Endothelial cell (in vitro differentiated cells): Measurements from ENCODE around the gene RAB5IF. TPM values are rescaled to one million over a fixed set of nuclear protein-coding genes. Genes with fewer than 3 reads are reported as not detected.

Source experiments
- DNase-seq: peaks from one replicate; pipeline ENCODE4 v3.0.0; 2021; ENCODE audit warnings: low spot score
- H3K27ac Mint-ChIP-seq: one replicate; pipeline ENCODE4 v1.8.0; 2021; ENCODE audit warnings: mixed read lengths, inconsistent platforms; ENCODE audit not compliant: unreplicated experiment
- H3K27me3 Mint-ChIP-seq: one replicate; pipeline ENCODE4 v1.8.0; 2021; ENCODE audit warnings: mild to moderate bottlenecking, moderate library complexity, mixed read lengths, inconsistent platforms; ENCODE audit not compliant: unreplicated experiment
- H3K36me3 Mint-ChIP-seq: one replicate; pipeline ENCODE4 v1.8.0; 2021; ENCODE audit warnings: mild to moderate bottlenecking, low read depth, mixed read lengths, inconsistent platforms; ENCODE audit not compliant: unreplicated experiment
- H3K4me1 Mint-ChIP-seq: one replicate; pipeline ENCODE4 v1.8.0; 2021; ENCODE audit warnings: mild to moderate bottlenecking, mixed read lengths, inconsistent platforms; ENCODE audit not compliant: unreplicated experiment
- H3K4me3 Mint-ChIP-seq: one replicate; pipeline ENCODE4 v1.8.0; 2021; ENCODE audit warnings: mild to moderate bottlenecking, mixed read lengths, inconsistent platforms; ENCODE audit not compliant: unreplicated experiment
- H3K9me3 Mint-ChIP-seq: one replicate; pipeline ENCODE4 v1.8.0; 2021; ENCODE audit warnings: mixed read lengths, inconsistent platforms; ENCODE audit not compliant: unreplicated experiment
- CTCF ChIP-seq: fragments of 200-600 bp; sonication (generic); IDR thresholded peaks from one replicate; pipeline ENCODE4 v1.5.0; 2021; ENCODE audit warnings: antibody characterized with exemption; ENCODE audit not compliant: unreplicated experiment
- total RNA-seq: library from RNA; stranded (reverse); fragmentation: NEBNext Ultra II Directional; extraction: Animal tissue kit (Norgen Biotek cat#: 25700); gene quantifications from one replicate; pipeline ENCODE4 v1.2.1, GENCODE V29; 2021; ENCODE audit not compliant: unreplicated experiment

Gene RAB5IF
- total RNA-seq, 1 donor from 2014 or later = 112 TPM

GRCh38 chr20:36565520-36565919 lies 40.1 kb upstream of the RAB5IF start:
- Mint-ChIP-seq H3K9me3 (no peaks in the 10 kb centered on the region), H3K36me3 (peaks cover 4% of the 10 kb centered on the region), H3K27ac (no peak overlapping the region), H3K4me3 (no peak overlapping the region), H3K27me3 (peaks cover 6% of the 10 kb centered on the region), H3K4me1 (no peaks in the 10 kb centered on the region)
- TF ChIP-seq CTCF = no peak
- DNase-seq = no peak

GRCh38 chr20:36569847-36570429 lies 35.6 kb upstream of the RAB5IF start:
- no peak overlapping the region for H3K4me3 Mint-ChIP-seq

GRCh38 chr20:36571564-36572504 lies 33.7 kb upstream of the RAB5IF start:
- no peak for TF ChIP-seq CTCF
- peak; percentile 17 for DNase-seq
- peaks cover 25% of the 10 kb centered on the region for H3K4me1 Mint-ChIP-seq

More at GRCh38 chr20:36569847-36570429, 35.6 kb upstream of the RAB5IF start:
- DNase-seq = no peak
- no peak overlapping the region for H3K27ac Mint-ChIP-seq
- H3K9me3 Mint-ChIP-seq = no peaks in the 10 kb centered on the region
- H3K4me1 Mint-ChIP-seq = peaks cover 20% of the 10 kb centered on the region
- TF ChIP-seq CTCF = no peak
- peaks cover 17% of the 10 kb centered on the region for H3K27me3 Mint-ChIP-seq
- H3K36me3 Mint-ChIP-seq = peaks cover 6% of the 10 kb centered on the region

GRCh38 chr20:36572701-36573102 lies 32.9 kb upstream of the RAB5IF start:
- Mint-ChIP-seq H3K4me1 (peaks cover 25% of the 10 kb centered on the region), H3K4me3 (peak overlapping the region; percentile 90), H3K27me3 (peaks cover 18% of the 10 kb centered on the region), H3K27ac (peak overlapping the region; percentile 97), H3K36me3 (peaks cover 4% of the 10 kb centered on the region), H3K9me3 (no peaks in the 10 kb centered on the region)
- TF ChIP-seq CTCF = no peak
- DNase-seq = peak; percentile 31

More at GRCh38 chr20:36571564-36572504, 33.7 kb upstream of the RAB5IF start:
- peak overlapping the region; percentile 97 for H3K27ac Mint-ChIP-seq
- peak overlapping the region; percentile 90 for H3K4me3 Mint-ChIP-seq
- H3K36me3 Mint-ChIP-seq = peaks cover 4% of the 10 kb centered on the region
- H3K27me3 Mint-ChIP-seq = peaks cover 20% of the 10 kb centered on the region
- no peaks in the 10 kb centered on the region for H3K9me3 Mint-ChIP-seq
